HG03460 (cell line): ENCODE measurements around the gene VCAM1.

Experiments used
- ATAC-seq: cut with Tn5 transposase; IDR thresholded peaks from one replicate; pipeline ENCODE4 v1.9.1; 2021; ENCODE audit not compliant: unreplicated experiment

The VCAM1 gene

GRCh38 chr1:100722221-100722620 lies 2.7 kb downstream of the VCAM1 start:
- ATAC-seq, result no peak

DNA sequence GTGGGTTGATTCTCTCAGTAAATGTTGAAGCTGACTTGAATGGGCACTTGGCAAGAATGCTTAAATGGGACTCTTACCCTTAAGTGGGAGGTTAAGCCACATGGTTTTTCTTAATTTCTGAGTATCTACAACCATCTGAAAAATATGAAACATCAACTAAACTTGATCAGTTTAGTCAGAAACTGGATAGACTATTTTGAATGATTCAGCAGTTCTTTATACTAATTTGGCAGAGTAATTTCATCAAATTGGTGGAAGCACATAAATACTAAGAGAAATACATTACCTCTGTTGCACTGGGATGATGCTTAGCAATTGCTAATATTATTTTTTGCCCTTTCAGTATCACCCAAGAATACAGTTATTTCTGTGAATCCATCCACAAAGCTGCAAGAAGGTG lies 4.7 kb downstream of the VCAM1 start:
- no peak for ATAC-seq

- no peak for ATAC-seq
Measured at GRCh38 chr1:100730130-100730529, 10.6 kb downstream of the VCAM1 start.

GRCh38 chr1:100731309-100731708 lies 11.8 kb downstream of the VCAM1 start:
- no peak for ATAC-seq

- no peak for ATAC-seq
Measured at GRCh38 chr1:100731758-100732157, 12.2 kb downstream of the VCAM1 start.

GRCh38 chr1:100734676-100735075 lies 15.1 kb downstream of the VCAM1 start:
- no peak for ATAC-seq

- no peak for ATAC-seq
Measured at GRCh38 chr1:100735244-100735643, 15.7 kb downstream of the VCAM1 start.

- ATAC-seq, result no peak
Measured at GRCh38 chr1:100736324-100736723, 16.8 kb downstream of the VCAM1 start.

GRCh38 chr1:100736746-100737145 lies 17.2 kb downstream of the VCAM1 start:
- no peak for ATAC-seq

- ATAC-seq, result no peak
Measured at GRCh38 chr1:100746542-100746932, 27.0 kb downstream of the VCAM1 start.

DNA sequence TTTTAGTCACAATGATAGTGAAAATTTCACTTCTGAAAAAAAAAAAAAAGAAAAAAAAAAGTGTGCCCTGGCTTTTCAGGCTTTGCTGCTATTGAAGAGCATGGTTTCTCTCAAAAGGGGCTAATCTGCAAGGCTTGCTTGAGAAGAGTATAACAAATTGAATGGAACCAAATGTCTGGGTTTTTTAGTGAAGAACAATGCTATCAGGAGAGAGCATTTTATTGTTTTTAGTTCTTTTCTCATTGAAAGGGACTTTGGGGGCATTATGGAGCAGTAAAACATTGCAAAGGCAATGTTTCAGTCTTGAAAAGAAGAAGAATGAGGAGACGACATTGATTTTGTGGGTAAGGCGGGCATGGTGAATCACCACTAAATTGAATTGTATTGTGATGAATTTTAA lies 28.2 kb downstream of the VCAM1 start:
- ATAC-seq, result no peak

GRCh38 chr1:100750005-100750885 lies 30.7 kb downstream of the VCAM1 start:
- no peak for ATAC-seq

- ATAC-seq, result no peak
Measured at GRCh38 chr1:100752791-100753190, 33.2 kb downstream of the VCAM1 start.

DNA sequence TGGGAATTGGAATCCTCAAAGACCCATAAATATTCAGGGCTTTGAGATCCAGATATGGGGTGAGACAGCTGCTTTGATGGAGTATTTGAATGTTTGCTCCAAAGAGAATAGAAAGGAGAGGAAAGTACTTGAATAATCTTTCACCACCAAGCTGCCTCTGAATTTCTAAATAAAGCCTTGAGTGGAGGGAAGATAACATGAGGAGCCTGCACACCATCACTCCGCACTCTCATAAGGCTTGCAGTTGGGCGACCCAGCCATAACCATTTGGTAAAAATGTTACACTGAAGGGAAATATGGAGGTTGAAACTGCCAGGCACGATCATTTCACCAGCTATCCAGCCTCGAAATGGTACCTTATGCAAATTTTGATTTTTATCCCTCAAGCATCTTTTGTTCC lies 38.4 kb downstream of the VCAM1 start:
- ATAC-seq, result no peak

DNA sequence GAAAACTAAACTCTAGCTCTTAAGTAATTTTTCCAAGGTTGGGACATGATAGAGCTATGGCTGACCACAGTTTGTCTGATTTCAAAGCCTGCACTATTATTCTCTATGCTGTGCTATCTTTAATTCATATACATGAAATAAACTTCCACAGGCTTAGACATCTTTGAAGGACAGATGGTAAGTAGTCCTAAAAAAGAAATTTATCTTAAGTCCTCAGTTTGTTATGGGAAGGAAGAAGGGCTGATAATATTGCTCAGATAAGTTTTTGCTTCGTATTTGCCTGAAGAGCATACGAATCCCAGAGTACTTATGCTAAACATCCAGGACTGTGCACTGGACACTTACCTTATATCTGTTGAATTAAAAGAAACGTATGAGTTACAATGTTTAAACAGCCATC lies 39.6 kb downstream of the VCAM1 start:
- no peak for ATAC-seq

DNA sequence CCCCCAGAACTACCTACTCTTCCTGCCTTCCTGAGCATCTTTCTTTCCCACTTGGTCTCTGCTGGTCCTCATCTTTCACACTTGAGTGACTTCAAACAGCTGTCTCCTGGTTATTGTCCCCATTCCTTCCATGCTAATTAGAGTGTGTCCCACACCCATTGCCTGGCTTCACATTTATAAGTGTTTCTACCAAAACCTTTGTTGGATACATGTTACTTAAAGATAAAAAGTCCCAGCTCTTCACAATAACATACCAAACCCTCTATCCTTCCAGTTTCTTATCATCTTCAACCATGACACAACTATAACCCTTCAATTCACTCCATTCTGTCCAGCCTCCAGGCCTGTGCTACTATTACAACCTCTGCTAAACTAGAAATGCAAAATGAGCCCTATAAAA lies 41.0 kb downstream of the VCAM1 start:
- no peak for ATAC-seq

DNA sequence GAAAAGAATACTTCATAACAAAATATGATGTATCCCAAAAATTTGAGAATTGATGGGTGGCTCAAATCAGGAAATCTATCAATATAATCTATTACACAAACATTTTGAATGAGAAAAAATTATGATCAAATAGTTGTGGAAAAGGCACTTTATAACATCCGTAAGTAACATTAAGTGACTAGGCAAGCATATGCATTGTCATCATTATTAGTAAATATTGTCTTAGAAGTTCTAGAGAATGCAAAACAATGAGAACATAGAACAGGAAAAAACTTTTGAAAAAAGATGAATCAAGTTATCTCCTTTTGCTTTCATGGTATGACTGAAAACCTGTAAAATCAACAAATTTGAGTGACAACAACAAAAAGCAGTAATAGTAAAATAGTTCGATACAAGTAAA lies 42.9 kb downstream of the VCAM1 start:
- no peak for ATAC-seq

DNA sequence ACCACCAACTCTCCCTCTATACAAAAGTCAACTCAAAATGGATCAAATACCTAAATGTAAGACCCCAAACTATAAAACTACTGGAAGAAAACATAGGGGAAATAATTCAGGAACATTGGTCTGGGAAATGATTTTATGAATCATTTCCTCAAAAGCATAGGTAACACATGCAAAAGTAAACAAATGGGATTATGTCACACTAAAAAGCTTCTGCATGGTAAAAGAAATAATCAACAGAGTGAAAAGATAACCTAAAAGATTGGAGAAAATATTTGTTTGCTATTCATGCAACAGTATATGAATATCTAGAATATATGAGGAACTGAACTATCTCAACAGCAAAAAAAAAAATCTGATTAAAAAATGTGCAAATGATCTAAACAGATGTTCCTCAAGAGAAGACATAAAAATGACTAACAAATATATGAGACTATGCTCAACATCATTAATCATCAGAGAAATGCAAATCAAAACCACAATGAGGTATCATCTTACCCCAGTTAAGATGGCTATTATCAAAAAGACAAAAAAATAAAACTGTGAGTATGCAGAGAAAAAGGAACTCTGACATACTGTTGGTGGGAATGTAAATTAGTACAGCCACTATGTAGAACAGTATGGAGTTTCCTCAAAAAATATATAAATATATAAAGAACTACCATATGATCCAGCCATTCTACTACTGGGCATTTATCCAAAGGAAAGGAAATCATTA lies 47.8 kb downstream of the VCAM1 start:
- no peak for ATAC-seq

GRCh38 chr1:100769323-100769722 lies 49.8 kb downstream of the VCAM1 start:
- ATAC-seq, result no peak

DNA sequence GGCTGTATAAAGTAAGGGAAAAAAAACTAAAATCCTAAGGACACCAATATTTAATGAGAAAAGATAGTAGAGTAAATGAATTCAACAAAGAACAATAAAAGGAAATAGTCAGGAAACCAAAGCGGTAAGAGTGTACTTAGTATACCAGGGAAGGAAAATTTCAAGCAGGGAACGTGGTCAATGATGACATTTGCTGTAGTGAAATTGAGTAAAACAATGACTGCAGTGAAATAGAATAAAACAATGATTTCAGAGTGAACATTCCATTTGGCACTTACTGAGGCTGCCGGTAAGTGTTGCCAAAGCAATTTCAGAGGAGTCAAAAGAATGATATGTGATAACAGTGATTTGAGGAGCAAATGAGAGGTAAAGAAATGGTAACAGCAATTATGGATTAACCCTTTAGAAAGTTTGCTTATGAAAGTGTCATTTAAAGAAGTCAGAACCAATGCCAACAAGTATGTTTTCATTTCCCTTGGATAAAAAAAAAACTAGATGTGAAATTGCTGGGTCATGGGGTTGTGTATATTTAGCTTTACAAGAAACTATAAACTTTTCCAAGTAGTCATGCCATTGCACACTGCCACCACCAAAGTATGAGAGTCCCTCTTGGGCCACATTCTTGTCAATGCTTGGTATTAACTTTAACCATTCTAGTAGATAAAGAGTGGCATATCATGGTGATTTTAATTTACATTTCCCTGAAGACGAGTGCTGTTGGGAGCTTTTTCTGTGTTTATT lies 50.5 kb downstream of the VCAM1 start:
- no peak for ATAC-seq

- no peak for ATAC-seq
Measured at GRCh38 chr1:100773444-100773843, 53.9 kb downstream of the VCAM1 start.

GRCh38 chr1:100774370-100774769 lies 54.8 kb downstream of the VCAM1 start:
- no peak for ATAC-seq
